Neural cell (in vitro differentiated cells): ENCODE results near the gene SPOCD1. TPM values are rescaled to one million over a fixed set of nuclear protein-coding genes. Genes with fewer than 3 reads are reported as not detected.

Experiments
- H2AFZ ChIP-seq: fragments of 200-600, 300-800 bp; sonication (generic), shearing (Covaris generic); 2 replicates; pipeline ENCODE4 v1.6.0; 2014; ENCODE audit warnings: low read depth, mild to moderate bottlenecking, antibody characterized with exemption, low read length, moderate library complexity
- H3F3A ChIP-seq: fragments of 200-600 bp; shearing (Covaris generic); 2 replicates; pipeline ENCODE4 v1.6.1; 2016; ENCODE audit warnings: mild to moderate bottlenecking, moderate library complexity, mixed read lengths, antibody characterized with exemption, low read length; ENCODE audit not compliant: insufficient read depth, poor library complexity, severe bottlenecking
- H3K27ac ChIP-seq: fragments of 200-600, 300-800 bp; sonication (generic), shearing (Covaris generic); 2 replicates; pipeline ENCODE4 v1.5.1; 2014; ENCODE audit warnings: mild to moderate bottlenecking, low read length, moderate library complexity
- H3K27me3 ChIP-seq: fragments of 300-800, 200-600 bp; sonication (generic), shearing (Covaris generic); 2 replicates; pipeline ENCODE4 v1.6.0; 2014; ENCODE audit warnings: mild to moderate bottlenecking, low read depth, low read length, moderate library complexity; ENCODE audit not compliant: insufficient read depth
- H3K36me3 ChIP-seq: fragments of 300-800, 200-600 bp; sonication (generic), shearing (Covaris generic); 2 replicates; pipeline ENCODE4 v1.5.1; 2014; ENCODE audit warnings: mild to moderate bottlenecking, antibody characterized with exemption, low read length, moderate library complexity; ENCODE audit not compliant: insufficient read depth
- H3K4me2 ChIP-seq: fragments of 300-800, 200-600 bp; sonication (generic), shearing (Covaris generic); 2 replicates; pipeline ENCODE4 v1.6.0; 2014; ENCODE audit warnings: mild to moderate bottlenecking, low read length
- H3K4me3 ChIP-seq: fragments of 300-800, 200-600 bp; sonication (generic), shearing (Covaris generic); 2 replicates; pipeline ENCODE4 v1.5.1; 2014; ENCODE audit warnings: mild to moderate bottlenecking, low read length, moderate library complexity
- H3K79me2 ChIP-seq: fragments of 200-600 bp; shearing (Covaris generic); replicated peaks from 2 replicates; pipeline ENCODE4 v1.6.0; 2014; ENCODE audit warnings: mild to moderate bottlenecking, low read length, moderate library complexity; ENCODE audit not compliant: insufficient read depth
- H3K9ac ChIP-seq: fragments of 300-800, 200-600 bp; sonication (generic), shearing (Covaris generic); 2 replicates; pipeline ENCODE4 v1.6.1; 2016; ENCODE audit warnings: mild to moderate bottlenecking, low read length, mixed read lengths
- H3K9me2 ChIP-seq: fragments of 200-600 bp; shearing (Covaris generic); 2 replicates; pipeline ENCODE4 v1.6.1; 2016; ENCODE audit warnings: mild to moderate bottlenecking, low read length, mixed read lengths; ENCODE audit not compliant: insufficient read depth
- H3K9me3 ChIP-seq: fragments of 200-600, 300-800 bp; sonication (generic), shearing (Covaris generic); 2 replicates; pipeline ENCODE4 v1.6.1; 2016; ENCODE audit warnings: mild to moderate bottlenecking, mixed run types, low read length, moderate library complexity, mixed read lengths
- H4K20me1 ChIP-seq: fragments of 200-600 bp; shearing (Covaris generic); 2 replicates; pipeline ENCODE4 v1.6.1; 2016; ENCODE audit warnings: mild to moderate bottlenecking, mixed run types; ENCODE audit not compliant: insufficient read depth
- CTCF ChIP-seq: fragments of 450-650 bp; IDR thresholded peaks from 2 replicates; pipeline ENCODE4 v1.5.1; 2014; ENCODE audit warnings: antibody characterized with exemption, mild to moderate bottlenecking, moderate library complexity; ENCODE audit not compliant: poor library complexity, severe bottlenecking
- EP300 ChIP-seq: fragments of 450-650 bp; conservative IDR thresholded peaks from 2 replicates; pipeline ENCODE4 v1.6.1; 2014; ENCODE audit warnings: antibody characterized with exemption, mild to moderate bottlenecking, moderate library complexity; ENCODE audit not compliant: poor library complexity, severe bottlenecking
- EZH2 ChIP-seq: fragments of 200-600, 300-800 bp; shearing (Covaris generic), sonication (generic); IDR thresholded peaks from 2 replicates; pipeline ENCODE4 v1.6.1; 2014; ENCODE audit warnings: antibody characterized with exemption, low read length, borderline replicate concordance, mild to moderate bottlenecking; ENCODE audit not compliant: insufficient read depth, poor library complexity, severe bottlenecking
- MXI1 ChIP-seq: fragments of 450-650 bp; conservative IDR thresholded peaks from 2 replicates; pipeline ENCODE4 v1.6.1; 2014; ENCODE audit warnings: antibody characterized with exemption, mild to moderate bottlenecking; ENCODE audit not compliant: poor library complexity, severe bottlenecking
- POLR2AphosphoS5 ChIP-seq: IDR thresholded peaks from 2 replicates; pipeline ENCODE4 v1.6.1; 2012
- RAD21 ChIP-seq: fragments of 450-650 bp; conservative IDR thresholded peaks from 2 replicates; pipeline ENCODE4 v1.6.1; 2014; ENCODE audit warnings: antibody characterized with exemption, mild to moderate bottlenecking, moderate library complexity
- REST ChIP-seq: IDR thresholded peaks from 2 replicates; pipeline ENCODE4 v1.6.1; 2012; ENCODE audit warnings: borderline replicate concordance
- SMC3 ChIP-seq: fragments of 450-650 bp; conservative IDR thresholded peaks from 2 replicates; pipeline ENCODE4 v1.6.1; 2014; ENCODE audit warnings: antibody characterized with exemption, mild to moderate bottlenecking, moderate library complexity; ENCODE audit not compliant: poor library complexity
- TAF1 ChIP-seq: IDR thresholded peaks from 2 replicates; pipeline ENCODE4 v1.6.1; 2012; ENCODE audit warnings: low read depth
- polyA plus RNA-seq: library from polyadenylated mRNA; depleted of rRNA; stranded (reverse); fragments of >200 nt; gene quantifications from 2 replicates; pipeline ENCODE4 v1.2.3, GENCODE V29; 2014

The SPOCD1 gene
- polyA plus RNA-seq, 1 donor from 2014 or later, result not detected

DNA sequence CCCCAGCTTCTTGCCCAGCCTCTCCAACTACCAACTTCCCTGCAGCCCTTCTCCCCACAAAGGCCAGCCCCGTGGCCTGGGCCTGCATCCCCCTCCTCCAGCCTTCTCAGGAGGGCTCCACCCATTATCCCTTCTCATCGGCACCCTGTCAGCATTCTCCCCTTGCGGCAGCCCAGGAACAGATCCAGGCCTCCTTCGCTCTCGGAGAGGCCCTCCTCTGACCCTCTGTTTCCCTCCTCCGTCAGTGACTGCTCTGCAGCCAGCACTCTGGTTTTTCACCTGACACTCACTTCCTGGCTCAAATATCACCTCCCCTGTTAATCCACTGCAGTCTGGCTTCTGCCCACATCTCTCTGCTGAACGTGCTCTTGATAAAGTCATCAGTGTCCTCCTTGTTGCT, 69.1 kb downstream of the SPOCD1 start:
- H3K4me3 ChIP-seq, result no peak overlapping the region
- TF ChIP-seq RAD21 (no peak), MXI1 (no peak), TAF1 (no peak), POLR2AphosphoS5 (no peak), EP300 (no peak), REST (no peak), SMC3 (no peak), EZH2 (no peak), CTCF (no peak)
- H3K27ac ChIP-seq, result no peak overlapping the region
- H3K36me3 ChIP-seq, result no peaks in the 10 kb centered on the region
- H3K9me2 ChIP-seq, result no peaks in the 10 kb centered on the region
- no peaks in the 10 kb centered on the region for H3K79me2 ChIP-seq
- H2AFZ ChIP-seq, result no peak overlapping the region
- H3K9ac ChIP-seq, result no peak overlapping the region
- no peaks in the 10 kb centered on the region for H3K27me3 ChIP-seq
- no peak overlapping the region for H3K4me2 ChIP-seq
- no peaks in the 10 kb centered on the region for H3K9me3 ChIP-seq
- H4K20me1 ChIP-seq, result no peaks in the 10 kb centered on the region
- no peaks in the 10 kb centered on the region for H3F3A ChIP-seq

- Histone ChIP-seq H3K27me3 (no peaks in the 10 kb centered on the region), H3K9me2 (no peaks in the 10 kb centered on the region), H3K4me2 (no peak overlapping the region), H3K79me2 (no peaks in the 10 kb centered on the region), H3K4me3 (no peak overlapping the region), H3K9me3 (no peaks in the 10 kb centered on the region), H3K9ac (no peak overlapping the region), H4K20me1 (no peaks in the 10 kb centered on the region), H3K27ac (no peak overlapping the region), H3K36me3 (no peaks in the 10 kb centered on the region), H2AFZ (no peak overlapping the region), H3F3A (no peaks in the 10 kb centered on the region)
- TF ChIP-seq EZH2 (no peak), RAD21 (no peak), MXI1 (no peak), REST (no peak), TAF1 (no peak)
Observed at GRCh38 chr1:31745946-31746670, 69.7 kb downstream of the SPOCD1 start.
